Kidney tubule cell (primary cell): ENCODE measurements around the gene INTS1.
A peak's percentile ranks its signal among the peaks of the same experiment; 100 is the strongest.

Experiments
- DNase-seq: peaks from one replicate; pipeline ENCODE4 v3.0.0-alpha.2; 2018; ENCODE audit warnings: low spot score

INTS1 gene

GRCh38 chr7:1461646-1462375, 42.4 kb downstream of the INTS1 start:
- no peak for DNase-seq

GRCh38 chr7:1460821-1461645, 43.2 kb downstream of the INTS1 start:
- peak; percentile 43 for DNase-seq

DNA sequence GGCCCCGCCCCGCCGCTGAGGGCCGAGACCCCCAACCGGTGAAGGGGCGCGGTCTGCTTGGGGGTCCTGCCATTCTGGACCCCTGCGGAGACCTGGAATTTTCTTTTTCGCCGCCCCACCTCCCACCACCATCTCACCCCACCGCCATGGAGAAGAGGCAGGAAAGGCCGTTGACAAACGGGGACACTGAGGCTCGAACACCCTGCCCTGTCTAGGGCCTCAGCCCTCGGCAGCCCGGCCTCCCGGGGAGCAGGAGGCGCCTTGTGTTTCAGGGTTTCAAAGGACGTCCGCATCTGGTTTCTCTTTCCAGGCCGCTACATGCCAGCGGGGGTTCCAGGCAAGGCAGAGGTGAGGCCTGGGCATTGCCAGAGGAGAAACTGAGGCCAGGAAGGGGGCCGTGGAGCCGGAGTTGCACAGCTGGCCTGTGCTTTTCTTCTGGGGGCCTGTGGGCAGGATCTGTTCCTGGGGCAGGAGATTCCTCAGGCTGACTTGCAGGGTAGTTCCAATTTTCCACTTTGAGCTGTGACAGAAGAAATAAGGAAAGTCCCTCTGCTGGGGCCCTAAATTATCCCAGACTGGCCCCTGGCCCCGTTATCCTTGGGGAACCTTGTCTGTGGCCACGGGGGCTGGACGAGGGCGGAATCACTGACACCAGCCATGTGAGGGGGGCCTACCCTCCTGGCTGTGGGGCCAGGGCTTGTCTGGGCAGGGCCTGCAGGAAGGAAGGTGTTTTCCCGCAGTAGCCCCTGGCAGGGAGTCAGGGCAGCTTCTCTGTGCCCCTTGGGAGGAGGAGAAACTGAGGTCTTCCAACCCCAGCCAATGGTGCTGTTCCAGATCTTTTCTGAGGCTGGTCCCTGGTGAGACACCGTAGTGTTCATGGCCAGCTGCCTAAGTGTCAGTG, 44.0 kb downstream of the INTS1 start:
- DNase-seq, result no peak

- DNase-seq, result peak; percentile 99
Measured at GRCh38 chr7:1459512-1459892, 44.7 kb downstream of the INTS1 start.

- DNase-seq, result peak; percentile 88
Measured at GRCh38 chr7:1458683-1459511, 45.3 kb downstream of the INTS1 start, which contains the start of gene MICALL2. MICALL2 (minus strand) TSS chr7:1459470; CDS start chr7:1459326, 144 bp downstream.

GRCh38 chr7:1457949-1458682, 46.1 kb downstream of the INTS1 start:
- no peak for DNase-seq

DNA sequence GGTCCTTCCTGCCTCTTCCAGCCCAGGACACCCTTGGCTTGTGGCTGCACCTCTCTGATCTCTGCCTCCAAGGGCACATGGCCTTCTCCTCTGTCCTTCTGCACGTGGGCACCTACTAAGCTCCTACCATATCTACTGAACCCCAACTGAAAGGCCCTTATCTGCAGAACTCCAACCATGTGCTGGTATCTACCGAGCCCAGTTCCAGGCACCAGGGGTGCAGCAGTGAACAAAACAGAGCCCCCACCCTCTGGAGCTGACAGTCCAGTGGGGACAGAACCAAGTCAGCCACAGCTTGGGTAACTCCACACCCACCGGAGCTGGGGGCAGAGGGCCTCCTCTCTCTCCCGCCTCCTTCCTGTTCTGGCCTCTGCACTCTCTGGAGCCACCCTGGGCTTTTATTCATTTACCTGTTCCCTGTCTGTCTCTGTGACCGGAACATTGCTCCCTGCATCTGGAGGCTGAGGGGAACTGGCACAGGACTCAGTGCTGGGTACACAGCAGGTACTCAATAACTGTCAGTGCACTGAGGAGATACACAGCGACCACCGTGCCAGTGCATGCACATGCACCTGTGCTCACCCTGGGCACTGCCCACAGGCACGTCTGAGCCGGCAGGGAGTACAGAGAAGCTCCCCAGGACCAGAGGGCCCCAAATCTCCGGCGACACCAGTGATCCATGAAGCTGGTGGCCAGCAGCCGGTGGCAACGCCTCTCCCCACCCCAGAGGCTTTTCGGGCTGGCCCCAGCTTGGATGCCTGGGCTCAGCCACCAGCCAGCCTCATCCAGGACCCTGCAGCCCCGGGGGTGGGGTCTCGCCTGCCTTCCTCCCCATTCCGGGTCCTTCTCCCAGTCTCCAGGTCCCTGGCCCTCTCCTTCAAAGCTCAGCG, 46.9 kb downstream of the INTS1 start:
- no peak for DNase-seq

GRCh38 chr7:1455955-1456354, 48.2 kb downstream of the INTS1 start:
- no peak for DNase-seq

DNA sequence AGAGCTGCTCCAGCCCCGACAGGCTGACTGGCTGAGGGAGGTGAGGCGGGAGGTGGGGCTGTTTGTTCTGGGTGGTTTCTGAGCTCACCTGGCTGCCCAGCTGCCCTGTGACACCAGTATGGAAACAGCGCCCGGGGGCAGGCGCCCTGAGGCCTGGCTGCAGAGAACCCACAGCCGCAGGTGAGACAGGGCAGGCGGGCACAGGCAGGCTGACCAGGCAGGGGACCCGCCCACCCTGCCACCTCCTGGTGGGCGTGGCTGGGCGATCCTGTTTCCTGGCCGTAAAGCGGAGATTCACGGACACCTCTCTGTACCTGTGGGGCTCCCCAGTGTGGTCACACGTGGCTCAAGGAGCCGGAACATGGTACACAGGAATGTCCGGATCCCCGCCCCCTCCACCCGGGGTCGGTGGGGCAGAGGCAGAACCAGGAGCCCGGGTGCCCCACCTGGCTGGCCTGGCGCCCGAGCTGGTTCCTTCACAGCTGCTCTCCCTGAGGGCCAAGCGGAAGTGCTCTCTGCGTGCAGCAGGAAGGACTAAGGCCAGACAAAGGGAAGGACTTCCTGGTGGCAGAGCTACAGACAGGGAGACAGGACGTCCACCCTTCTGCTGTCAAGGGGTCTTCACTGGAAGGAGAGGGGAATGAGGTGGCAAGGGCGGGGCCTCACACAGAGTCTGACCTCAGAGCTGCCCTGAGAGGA, 48.8 kb downstream of the INTS1 start:
- DNase-seq, result peak; percentile 92

GRCh38 chr7:1454542-1454941, 49.6 kb downstream of the INTS1 start:
- DNase-seq, result no peak

DNA sequence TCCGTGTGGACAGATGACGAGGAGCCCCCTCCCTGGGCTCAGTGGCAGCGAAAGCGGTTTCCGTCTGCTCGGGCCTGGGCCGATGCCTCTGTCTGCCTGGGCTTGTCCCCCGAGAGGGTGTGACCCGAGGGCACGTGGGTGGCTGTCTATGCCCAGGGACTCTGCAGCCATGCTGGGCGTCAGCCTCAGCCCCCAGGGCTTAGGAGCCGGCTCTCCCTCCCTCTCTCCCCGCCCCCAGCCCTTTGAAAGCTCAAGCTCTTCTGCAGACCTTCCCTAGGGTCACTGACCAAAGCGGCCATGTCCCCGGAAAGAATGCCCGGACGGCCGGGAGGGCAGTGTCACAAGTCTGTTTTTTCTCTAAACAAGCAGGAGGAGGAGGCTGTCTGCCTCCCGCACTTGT, 52.0 kb downstream of the INTS1 start:
- no peak for DNase-seq

DNA sequence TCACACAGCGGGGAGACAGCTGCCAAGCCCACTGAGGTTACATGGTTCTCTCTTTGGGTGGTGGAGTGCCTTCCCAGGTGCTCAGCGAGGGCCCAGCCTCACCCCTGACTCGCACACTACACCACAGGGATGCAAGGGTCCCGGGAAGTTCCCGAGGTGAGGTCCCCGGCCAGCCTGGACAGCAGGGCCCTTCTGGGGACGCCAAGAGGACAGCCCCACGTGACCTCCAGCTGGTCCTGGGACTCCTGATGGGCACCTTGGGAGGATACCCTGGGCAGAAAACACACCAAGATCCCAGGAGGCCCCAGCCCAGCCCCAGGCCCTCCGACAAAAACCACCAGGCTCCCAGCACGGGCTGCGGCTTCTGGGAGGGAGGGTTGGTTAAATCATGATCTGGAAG, 53.2 kb downstream of the INTS1 start:
- no peak for DNase-seq

DNA sequence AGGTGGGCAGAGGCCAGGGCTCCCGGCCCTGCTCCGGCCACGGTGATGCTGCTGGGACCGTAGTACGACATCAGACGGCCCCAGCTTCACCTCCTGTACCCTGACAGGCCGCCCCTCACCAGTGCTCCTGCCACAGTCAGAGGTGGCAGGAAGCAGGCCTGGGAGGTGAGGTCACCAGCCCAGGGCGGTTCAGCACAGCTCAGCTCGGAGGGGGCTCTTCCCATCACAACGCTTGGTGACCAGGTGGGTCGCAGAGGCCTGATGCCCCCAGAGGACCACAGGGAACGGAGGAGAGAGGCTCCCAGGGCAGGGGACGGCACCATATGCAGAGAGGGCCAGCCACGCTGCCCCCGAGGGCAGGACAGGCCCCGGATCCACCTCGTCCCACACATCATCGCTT, 53.8 kb downstream of the INTS1 start:
- no peak for DNase-seq

DNA sequence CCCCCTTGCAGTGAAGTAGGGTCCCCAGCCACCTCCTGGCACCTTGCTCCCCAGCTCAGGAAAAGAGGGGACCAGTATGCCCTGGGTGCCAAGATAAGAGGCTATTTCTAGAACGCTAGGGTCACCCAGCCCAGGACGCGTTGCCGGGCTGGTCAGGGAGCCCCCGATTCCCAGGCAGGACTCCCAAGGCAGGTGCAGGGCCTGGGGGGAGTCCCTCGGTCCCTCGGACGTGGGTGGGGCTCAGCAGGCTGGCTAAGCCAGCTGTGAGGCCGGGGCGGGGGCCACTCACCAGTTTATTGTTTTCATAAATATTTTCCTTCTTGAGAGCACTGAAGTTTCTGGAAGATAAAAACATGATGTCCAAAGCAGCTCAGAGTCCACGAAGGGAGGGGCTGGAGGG, 54.2 kb downstream of the INTS1 start:
- DNase-seq, result no peak

- no peak for DNase-seq
Measured at GRCh38 chr7:1449501-1449900, 54.7 kb downstream of the INTS1 start.

- no peak for DNase-seq
Measured at GRCh38 chr7:1448958-1449357, 55.2 kb downstream of the INTS1 start.

DNA sequence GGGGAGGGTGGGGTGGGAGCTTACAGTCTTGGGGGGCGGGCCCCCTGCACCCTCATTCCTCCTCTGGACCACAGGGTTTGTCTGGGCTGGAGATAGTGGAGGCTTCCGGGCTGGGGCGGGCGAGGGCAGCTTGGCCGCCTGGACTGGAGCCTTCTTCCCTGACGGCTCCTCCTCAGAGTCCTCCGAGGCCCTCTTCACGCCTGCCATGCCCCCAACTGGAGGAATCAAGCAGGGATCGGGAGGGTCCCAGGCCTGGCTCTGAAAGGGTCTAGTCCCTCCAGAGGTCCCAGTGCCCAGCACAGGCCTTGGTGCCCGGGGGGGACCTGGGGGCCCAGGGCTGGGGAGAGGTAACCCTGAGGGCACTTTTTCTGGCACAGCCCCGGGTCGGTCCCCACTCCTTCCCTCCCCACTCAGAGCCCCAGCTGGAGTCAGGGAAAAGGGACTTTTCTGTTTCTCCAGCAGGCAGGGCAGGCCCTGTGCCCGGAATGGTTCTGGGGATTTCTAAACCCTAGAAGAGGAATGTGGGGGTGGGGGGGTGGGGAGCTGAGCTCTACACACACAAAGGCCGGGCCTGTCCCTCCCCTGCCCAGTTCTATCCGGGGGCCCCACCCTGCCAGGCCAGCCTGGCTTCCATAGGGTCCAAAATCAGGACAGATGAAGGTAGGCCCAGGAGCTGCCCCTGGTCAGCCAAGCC, 56.5 kb downstream of the INTS1 start:
- no peak for DNase-seq

DNA sequence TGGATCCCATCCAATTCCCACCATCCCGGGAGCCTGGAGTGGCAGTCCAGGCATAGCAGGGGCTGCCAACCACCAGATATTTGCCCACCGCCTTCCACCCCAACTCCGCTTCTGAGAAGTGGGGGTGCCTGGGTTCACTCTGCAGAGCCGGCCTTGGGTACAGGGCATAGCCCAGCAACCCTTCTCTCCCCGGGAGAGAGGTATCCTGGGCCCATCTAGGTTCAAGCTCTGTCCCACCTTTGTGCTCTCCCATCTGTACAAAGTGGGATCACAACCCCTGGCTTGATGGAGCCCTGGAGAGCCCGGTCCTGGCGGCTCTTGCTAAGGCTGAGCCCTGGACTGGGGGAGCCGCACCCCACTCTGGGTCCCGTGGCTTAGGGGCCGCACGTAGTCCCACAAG, 57.1 kb downstream of the INTS1 start:
- DNase-seq, result no peak
